ENCODE data around the gene TMEM141. TPM values are rescaled to one million over a fixed set of nuclear protein-coding genes. Genes with fewer than 3 reads are reported as not detected.
A peak's percentile ranks its signal among the peaks of the same experiment; 100 is the strongest.
"Not testable (repeated sequence)": the region's sequence is repeated elsewhere in the genome, so short reads cannot be mapped to it uniquely, and the experiment has no call there.

Gene TMEM141
- total RNA-seq, 2 donors from 2014 or later: 16.5 to 21.8 TPM

GRCh38 chr9:136835932-136836904 lies 45.1 kb downstream of the TMEM141 start:
- ATAC-seq (no peak), DNase-seq (no peak)
- H3K4me3 Mint-ChIP-seq: no peak overlapping the region
- H3K27ac Mint-ChIP-seq: no peak overlapping the region
- peaks cover 3% of the 10 kb centered on the region for H3K4me1 Mint-ChIP-seq
- H3K9me3 ChIP-seq (ENCODE audit: control insufficient read depth, low read length, poor library complexity, severe bottlenecking): no peaks in the 10 kb centered on the region
- H3K36me3 Mint-ChIP-seq (ENCODE audit: low read depth): peaks cover 3% of the 10 kb centered on the region
- no peaks in the 10 kb centered on the region for H3K27me3 Mint-ChIP-seq

GRCh38 chr9:136837146-136837855 lies 46.2 kb downstream of the TMEM141 start:
- DNase-seq (no peak), ATAC-seq (no peak)
- Mint-ChIP-seq H3K4me1 (peaks cover 5% of the 10 kb centered on the region), H3K27me3 (no peaks in the 10 kb centered on the region), H3K4me3 (no peak overlapping the region), H3K36me3 (ENCODE audit: low read depth) (peaks cover 3% of the 10 kb centered on the region), H3K27ac (no peak overlapping the region)
- no peaks in the 10 kb centered on the region for H3K9me3 ChIP-seq (ENCODE audit: control insufficient read depth, low read length, poor library complexity, severe bottlenecking)

GRCh38 chr9:136837856-136838277 lies 46.7 kb downstream of the TMEM141 start:
- H3K4me1 Mint-ChIP-seq; H3K27me3 Mint-ChIP-seq; H3K9me3 ChIP-seq (ENCODE audit: control insufficient read depth, low read length, poor library complexity, severe bottlenecking); H3K4me3 Mint-ChIP-seq; DNase-seq; H3K36me3 Mint-ChIP-seq (ENCODE audit: low read depth); ATAC-seq; H3K27ac Mint-ChIP-seq: not testable (repeated sequence)

- Mint-ChIP-seq H3K4me3 (no peak overlapping the region), H3K4me1 (peaks cover 6% of the 10 kb centered on the region), H3K36me3 (ENCODE audit: low read depth) (peaks cover 3% of the 10 kb centered on the region), H3K27ac (no peak overlapping the region), H3K27me3 (no peaks in the 10 kb centered on the region)
- DNase-seq: no peak
- H3K9me3 ChIP-seq (ENCODE audit: control insufficient read depth, low read length, poor library complexity, severe bottlenecking): no peaks in the 10 kb centered on the region
- no peak for ATAC-seq
Measured at GRCh38 chr9:136838314-136839228, 47.4 kb downstream of the TMEM141 start.

- no peak for ATAC-seq
- H3K27me3 Mint-ChIP-seq: no peaks in the 10 kb centered on the region
Measured at GRCh38 chr9:136839229-136840139, 48.3 kb downstream of the TMEM141 start.

GRCh38 chr9:136840140-136840876 lies 49.2 kb downstream of the TMEM141 start:
- no peaks in the 10 kb centered on the region for H3K9me3 ChIP-seq (ENCODE audit: control insufficient read depth, low read length, poor library complexity, severe bottlenecking)
- H3K4me3 Mint-ChIP-seq: no peak overlapping the region
- DNase-seq (no peak), ATAC-seq (no peak)
- H3K27ac Mint-ChIP-seq: peak overlapping the region; percentile 90
- no peaks in the 10 kb centered on the region for H3K27me3 Mint-ChIP-seq
- peaks cover 3% of the 10 kb centered on the region for H3K36me3 Mint-ChIP-seq (ENCODE audit: low read depth)
- H3K4me1 Mint-ChIP-seq: peaks cover 6% of the 10 kb centered on the region

More at GRCh38 chr9:136839229-136840139, 48.3 kb downstream of the TMEM141 start:
- H3K9me3 ChIP-seq (ENCODE audit: control insufficient read depth, low read length, poor library complexity, severe bottlenecking): no peaks in the 10 kb centered on the region
- Mint-ChIP-seq H3K4me1 (peaks cover 6% of the 10 kb centered on the region), H3K4me3 (no peak overlapping the region), H3K27ac (peak overlapping the region; percentile 90), H3K36me3 (ENCODE audit: low read depth) (peaks cover 3% of the 10 kb centered on the region)
- DNase-seq: no peak

- DNase-seq (no peak), ATAC-seq (no peak)
- no peaks in the 10 kb centered on the region for H3K9me3 ChIP-seq (ENCODE audit: control insufficient read depth, low read length, poor library complexity, severe bottlenecking)
- peak overlapping the region; percentile 92 for H3K4me3 Mint-ChIP-seq
- no peak overlapping the region for H3K27ac Mint-ChIP-seq
- peaks cover 3% of the 10 kb centered on the region for H3K36me3 Mint-ChIP-seq (ENCODE audit: low read depth)
- no peaks in the 10 kb centered on the region for H3K27me3 Mint-ChIP-seq
- peaks cover 6% of the 10 kb centered on the region for H3K4me1 Mint-ChIP-seq
Measured at GRCh38 chr9:136840877-136841645, 49.9 kb downstream of the TMEM141 start.

GRCh38 chr9:136841646-136842379 lies 50.7 kb downstream of the TMEM141 start:
- not testable (repeated sequence) for H3K9me3 ChIP-seq (ENCODE audit: control insufficient read depth, low read length, poor library complexity, severe bottlenecking); H3K36me3 Mint-ChIP-seq (ENCODE audit: low read depth); H3K27me3 Mint-ChIP-seq; DNase-seq; H3K27ac Mint-ChIP-seq; ATAC-seq
- H3K4me3 Mint-ChIP-seq: peak overlapping the region; percentile 92
- H3K4me1 Mint-ChIP-seq: peaks cover 11% of the 10 kb centered on the region

GRCh38 chr9:136842380-136842948 lies 51.3 kb downstream of the TMEM141 start, which contains the start of gene AJM1:
Gene AJM1, plus strand, starts transcription at chr9:136842478. Its CDS starts 1,937 bp downstream, at chr9:136844415.
- DNase-seq: peak; percentile 69 to 78 (median 70)
- H3K4me1 Mint-ChIP-seq: peaks cover 11% of the 10 kb centered on the region
- not testable (repeated sequence) for H3K27me3 Mint-ChIP-seq; H3K9me3 ChIP-seq (ENCODE audit: control insufficient read depth, low read length, poor library complexity, severe bottlenecking); H3K36me3 Mint-ChIP-seq (ENCODE audit: low read depth); H3K27ac Mint-ChIP-seq
- H3K4me3 Mint-ChIP-seq: peak within 1 kb of the TSS; percentile 92
- ATAC-seq: peak; percentile 92

Data from T-helper 17 cell (primary cell).